GM18858 (cell line): ENCODE data around the gene UBIAD1.
A peak's percentile ranks its signal among the peaks of the same experiment; 100 is the strongest.

Experiments
- ATAC-seq: cut with Tn5 transposase; IDR thresholded peaks from one replicate; pipeline ENCODE4 v1.9.1; 2021; ENCODE audit not compliant: unreplicated experiment

Gene UBIAD1

GRCh38 chr1:11308699-11309224, 35.8 kb downstream of the UBIAD1 start:
- no peak for ATAC-seq

GRCh38 chr1:11309385-11309784, 36.4 kb downstream of the UBIAD1 start:
- no peak for ATAC-seq

DNA sequence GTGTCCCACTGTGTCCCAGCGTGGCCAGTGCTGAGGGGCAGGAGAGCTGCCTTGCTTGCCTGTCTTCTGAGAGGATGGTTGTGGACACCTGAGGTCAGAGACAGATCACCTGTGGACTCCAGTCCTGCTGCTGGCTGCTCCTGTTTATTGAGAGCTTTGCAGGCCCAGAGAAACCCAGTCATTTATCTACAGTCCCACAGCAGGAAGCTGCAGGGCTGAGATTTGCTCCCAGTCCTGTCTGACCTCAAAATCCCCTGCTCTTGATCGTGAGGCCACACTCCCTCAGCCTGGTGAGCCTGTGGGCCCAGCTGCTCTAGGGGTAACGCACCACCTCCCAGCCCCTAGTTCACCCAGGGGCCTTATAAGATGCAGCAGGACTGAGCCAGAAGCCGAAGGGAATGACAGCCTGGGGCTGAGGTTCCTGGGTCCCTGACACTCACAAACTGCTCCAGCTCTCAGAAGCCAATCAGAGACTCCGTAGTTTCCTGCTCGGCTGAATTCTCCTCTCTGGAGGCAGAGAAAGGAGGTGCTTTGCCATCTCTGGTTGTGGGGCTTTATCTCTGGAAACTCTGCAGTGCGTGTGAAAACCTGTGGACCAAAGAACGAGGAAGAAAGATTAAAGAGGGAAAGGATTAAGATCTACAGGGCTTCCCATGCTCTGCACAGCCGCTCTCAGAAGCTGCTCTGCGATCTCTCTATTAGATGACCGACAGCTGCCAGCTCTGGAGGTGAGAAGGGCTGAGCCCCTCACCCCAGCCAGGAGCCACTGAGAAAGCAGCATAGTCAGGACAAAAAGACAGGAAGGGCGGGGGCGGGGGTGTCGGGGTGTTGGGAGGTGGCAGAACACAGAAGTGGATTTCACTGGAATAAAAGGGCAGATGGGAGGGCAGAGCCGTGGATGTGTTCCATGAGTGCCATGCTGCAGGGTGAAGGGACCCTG, 39.1 kb downstream of the UBIAD1 start:
- no peak for ATAC-seq

DNA sequence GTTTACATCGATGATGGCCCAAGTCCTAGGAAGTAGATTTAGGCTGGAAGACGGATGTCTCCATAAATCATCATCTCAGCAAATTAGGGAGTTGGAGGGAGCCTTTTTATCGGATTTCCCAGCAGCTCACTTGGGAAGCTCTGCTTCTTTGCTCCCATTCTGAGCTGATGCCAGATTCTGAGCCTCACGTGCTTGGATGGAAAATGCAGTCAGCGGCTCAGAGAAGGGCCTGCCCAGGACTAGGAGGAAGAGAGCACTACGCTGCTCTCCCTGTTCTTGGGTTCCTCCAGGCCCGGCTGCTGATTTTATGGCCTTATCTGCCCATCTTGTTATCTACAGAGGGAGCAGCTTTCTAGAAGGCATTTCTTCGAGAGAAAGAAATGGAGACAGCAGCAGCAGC, 42.0 kb downstream of the UBIAD1 start:
- no peak for ATAC-seq

GRCh38 chr1:11316701-11317100, 43.7 kb downstream of the UBIAD1 start:
- no peak for ATAC-seq

- no peak for ATAC-seq
These were observed 46.0 kb downstream of the UBIAD1 start for GRCh38 chr1:11318982-11319381.

DNA sequence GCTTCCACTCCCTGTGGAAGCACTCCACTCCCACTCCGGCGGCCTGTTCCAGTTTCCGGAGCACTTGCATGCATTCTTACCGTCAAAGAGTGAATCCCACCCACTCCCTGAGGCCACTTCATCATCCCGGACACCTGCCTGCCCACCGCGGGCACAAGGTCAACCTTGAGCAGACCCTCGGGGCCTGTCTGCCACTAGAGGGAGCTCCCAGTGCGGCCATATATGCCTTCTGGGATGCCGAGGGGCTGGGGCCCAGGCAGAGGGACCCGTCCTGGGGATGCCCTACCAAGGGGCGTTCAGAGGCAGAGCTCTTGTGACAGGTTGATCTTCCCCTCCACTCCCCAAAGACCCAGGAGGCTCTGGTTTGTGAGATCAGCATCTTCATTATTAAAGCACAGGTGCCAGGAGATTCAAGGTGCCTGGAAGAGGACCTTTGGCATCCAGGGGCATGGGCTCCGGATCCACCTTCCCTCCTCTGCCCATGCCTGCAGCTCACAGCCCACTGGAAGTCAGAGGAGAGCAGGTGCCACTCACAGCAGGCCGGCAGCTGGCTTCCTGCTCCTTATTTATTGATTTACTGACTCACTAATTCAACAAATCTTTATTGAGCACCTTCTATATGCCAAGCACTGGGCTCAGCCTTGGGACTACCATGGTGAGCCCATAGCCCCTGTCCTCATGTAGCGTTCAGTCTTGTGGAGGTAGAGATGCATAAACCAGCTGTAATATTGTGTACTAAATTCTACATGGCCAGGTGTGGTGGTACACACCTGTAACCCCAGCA, 47.3 kb downstream of the UBIAD1 start:
- no peak for ATAC-seq

- no peak for ATAC-seq
These were observed 48.9 kb downstream of the UBIAD1 start for GRCh38 chr1:11321656-11322491.

DNA sequence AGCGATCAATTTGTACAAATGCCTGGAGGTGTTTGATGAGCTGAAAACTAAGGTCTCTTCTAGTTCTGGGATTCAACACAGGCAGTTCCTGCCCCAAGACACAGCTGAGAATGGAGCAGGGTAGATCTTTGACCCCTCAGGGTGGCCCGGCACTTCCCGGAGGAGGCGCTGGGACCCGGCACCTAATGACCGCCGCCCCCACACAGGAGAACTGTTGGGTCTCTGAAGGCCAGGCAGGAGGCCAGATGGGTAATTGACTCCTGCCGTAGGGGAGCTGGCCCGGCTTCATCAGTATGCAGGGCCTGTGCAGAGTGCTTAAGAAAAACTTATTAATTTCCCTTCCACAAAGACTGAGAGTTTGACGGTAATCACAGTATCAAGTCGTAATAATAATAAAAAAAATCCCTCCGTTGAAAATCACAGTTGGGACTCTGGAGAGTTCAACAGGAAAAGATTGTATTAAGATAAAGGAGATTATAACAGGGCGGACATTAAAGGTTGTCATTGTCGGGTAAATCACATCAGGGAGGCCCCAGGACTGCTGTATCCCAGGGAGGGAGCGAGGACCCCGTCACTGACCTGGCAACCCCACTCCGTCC, 51.7 kb downstream of the UBIAD1 start:
- ATAC-seq: no peak

- ATAC-seq: no peak
These were observed 53.1 kb downstream of the UBIAD1 start for GRCh38 chr1:11326070-11326469.

DNA sequence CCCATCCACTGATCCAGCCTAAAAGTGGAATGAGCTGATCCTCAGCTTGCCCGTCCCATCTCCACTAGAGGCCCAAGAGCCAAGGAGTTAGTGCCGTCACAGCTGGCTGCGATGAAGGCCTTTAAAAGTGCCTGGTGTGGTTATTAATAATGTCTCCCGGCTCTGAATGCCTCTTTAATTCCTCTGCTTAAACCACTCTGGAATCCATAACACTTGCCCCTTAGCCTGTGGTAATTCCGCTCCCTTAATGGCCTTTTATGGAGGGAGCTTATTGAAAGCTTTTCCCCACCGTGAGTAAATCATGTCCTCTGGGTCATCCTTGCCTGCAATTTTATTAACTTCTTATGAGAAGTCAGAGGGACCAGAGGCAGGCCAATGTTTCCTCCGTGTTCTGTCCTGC, 55.4 kb downstream of the UBIAD1 start:
- ATAC-seq: no peak

DNA sequence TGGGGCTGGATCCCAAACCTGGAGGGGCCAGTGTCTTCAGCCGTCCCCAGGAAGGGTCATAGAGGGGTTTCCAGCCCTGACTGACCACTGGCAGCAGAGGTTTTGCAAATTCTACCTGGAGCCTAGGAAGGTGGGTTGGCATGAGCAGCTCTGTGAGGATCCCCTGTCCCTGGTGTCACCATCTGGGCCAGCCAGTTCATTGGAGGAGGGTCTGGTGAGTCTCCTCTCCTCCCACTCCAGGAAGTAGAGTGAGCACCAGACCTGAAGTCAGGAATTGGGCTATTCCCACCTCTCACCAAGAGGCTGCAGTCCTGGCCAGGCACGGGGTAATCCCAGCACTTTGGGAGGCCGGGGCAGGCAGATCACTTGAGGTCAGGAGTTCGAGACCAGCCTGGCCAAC, 57.4 kb downstream of the UBIAD1 start:
- no peak for ATAC-seq

GRCh38 chr1:11331036-11331944, 58.3 kb downstream of the UBIAD1 start:
- no peak for ATAC-seq

DNA sequence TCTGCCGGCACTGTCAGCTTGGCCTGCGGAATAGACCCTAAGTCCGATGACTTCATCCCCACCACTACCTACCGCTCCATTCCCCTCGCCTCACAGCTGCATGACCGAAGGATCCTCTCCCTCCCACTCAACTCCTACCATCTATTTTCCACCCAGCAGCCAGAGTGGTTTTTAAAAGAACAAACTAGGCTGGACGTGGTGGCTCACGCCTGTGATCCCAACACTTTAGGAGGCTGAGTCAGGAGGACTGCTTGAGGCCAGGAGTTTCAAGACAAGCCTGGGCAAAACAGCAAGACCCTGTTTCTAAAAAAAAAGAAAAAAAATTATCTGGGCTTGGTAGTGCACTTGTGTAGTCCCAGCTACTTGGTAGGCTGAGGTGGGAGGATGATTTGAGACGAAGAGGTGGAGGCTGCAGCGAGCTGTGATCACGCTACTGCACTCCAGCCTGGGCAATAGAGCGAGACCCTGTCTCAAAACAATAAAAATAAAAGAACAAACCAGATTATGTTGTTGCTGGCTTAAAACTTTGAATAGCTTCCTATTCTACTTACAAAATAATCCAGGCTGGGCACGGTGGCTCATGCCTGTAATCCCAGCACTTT, 59.0 kb downstream of the UBIAD1 start:
- ATAC-seq: no peak

DNA sequence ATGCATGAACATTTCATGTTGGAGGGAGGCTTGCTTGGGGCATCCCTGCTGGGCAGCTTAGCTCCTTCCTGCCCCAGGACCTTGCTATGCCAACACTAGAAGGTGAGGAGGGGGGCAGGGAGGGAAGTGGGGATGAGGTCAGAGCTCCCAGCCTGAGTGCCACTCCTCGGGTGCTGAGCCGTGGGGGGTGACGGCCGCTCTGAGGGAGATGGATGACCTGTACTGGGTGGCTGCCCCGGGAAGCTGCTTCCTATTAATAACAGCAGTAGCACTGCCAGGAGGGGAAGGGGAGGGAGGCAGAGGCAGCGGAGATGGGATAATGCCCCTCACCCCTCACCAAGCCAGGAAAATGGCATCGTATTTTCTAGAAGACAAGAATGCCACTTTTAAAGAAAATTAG, 60.6 kb downstream of the UBIAD1 start:
- no peak for ATAC-seq

DNA sequence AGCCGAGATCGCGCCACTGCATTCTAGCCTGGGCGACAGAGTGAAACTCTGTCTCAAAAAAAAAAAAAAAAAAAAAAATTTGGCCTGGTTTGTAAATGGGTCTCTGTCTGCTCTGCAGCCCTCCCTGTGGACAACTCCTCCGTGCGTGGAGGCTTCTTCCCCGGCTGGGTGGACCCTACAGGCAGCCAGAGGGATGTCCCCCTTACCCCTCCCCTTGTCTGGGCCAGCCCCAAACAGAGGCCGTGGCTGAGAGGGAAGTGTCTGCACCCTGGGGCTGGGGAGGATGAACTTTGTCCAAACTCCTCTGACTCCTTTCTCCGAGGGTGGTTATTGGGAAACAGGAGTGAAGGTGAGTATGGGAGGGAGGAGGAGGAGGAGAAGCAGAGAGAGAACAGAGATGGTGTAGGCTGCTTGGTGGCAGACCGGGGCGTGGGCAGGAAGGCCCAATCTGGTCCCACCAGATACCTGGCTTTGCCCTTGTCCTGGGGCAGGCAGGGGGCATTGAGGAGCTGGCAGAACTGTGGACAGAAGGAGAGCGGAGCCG, 61.3 kb downstream of the UBIAD1 start:
- no peak for ATAC-seq

DNA sequence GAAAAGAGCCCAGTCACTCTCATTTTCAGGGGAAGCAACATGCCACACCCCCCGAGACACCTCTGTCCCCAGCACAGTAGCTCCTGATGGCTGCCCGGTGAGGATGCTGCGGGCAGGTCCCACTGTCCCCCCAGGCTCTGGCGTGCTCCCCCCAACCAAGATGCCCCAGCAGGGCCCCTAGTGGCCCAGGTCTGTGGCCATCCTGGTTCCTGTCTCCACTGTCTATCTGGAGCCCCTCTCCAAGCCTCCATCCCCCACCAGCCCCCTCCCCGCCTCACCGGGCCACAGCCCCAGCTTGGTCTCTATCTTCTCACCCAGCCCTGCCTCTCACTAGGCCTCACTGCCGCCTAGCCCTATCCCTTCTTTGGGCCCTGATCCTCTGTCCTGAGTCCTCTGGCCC, 61.8 kb downstream of the UBIAD1 start:
- no peak for ATAC-seq

DNA sequence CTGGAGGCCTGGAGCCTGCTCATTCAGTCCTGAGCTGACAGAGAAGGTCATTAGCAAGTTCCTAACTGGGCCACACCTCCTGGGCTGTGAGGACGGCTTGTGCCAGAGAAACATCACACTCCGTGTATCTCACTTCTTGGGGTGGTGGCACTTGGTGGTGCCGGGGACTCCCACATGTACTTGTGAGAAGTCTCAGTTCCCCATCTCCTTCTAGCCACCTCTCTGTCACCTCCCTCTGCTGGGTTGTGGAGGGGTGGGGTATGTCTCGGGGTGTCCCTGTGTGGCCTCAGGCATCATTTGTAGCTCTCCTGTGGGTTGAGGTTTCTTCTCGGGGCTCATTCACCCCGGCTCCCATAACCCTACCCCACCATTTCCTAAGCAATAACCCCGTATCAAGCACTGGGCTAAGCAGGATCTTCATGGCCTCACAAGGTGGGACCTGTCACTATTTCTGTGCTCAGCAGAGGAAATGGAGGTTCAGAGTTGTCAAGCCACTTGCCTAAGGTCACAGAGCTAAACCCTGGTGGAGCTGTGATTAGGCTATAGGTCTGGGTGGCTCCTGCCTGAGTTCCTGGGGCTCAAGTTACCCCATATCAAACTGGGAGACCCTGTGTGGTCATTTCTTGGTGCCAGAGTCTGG, 62.5 kb downstream of the UBIAD1 start:
- peak; percentile 74 for ATAC-seq
